ENCODE measurements around the gene SETD6. TPM values are rescaled to one million over a fixed set of nuclear protein-coding genes. Genes with fewer than 3 reads are reported as not detected.

The SETD6 gene
- total RNA-seq, 3 donors from 2014 or later: 12.8 to 17.5 (median 14.2) TPM

- DNase-seq (no peak), ATAC-seq (no peak)
- Histone ChIP-seq H3K4me1 (ENCODE audit: low read depth) (no peaks in the 10 kb centered on the region), H3K4me3 (no peak overlapping the region), H3K36me3 (ENCODE audit: low read depth) (no peaks in the 10 kb centered on the region), H3K9me3 (no peaks in the 10 kb centered on the region)
- intact Hi-C loops (cut with DNase I, micrococcal nuclease): no loop called here
- TF ChIP-seq CTCF (IDR thresholded peaks at IDR 0.05): no peak
Observed at GRCh38 chr16:58472266-58472665, 43.1 kb upstream of the SETD6 start.

- DNase-seq: no peak
- H3K9me3 ChIP-seq: no peaks in the 10 kb centered on the region
- no peak for ATAC-seq
- no peaks in the 10 kb centered on the region for H3K36me3 ChIP-seq (ENCODE audit: low read depth)
- H3K4me1 ChIP-seq (ENCODE audit: low read depth): no peaks in the 10 kb centered on the region
- H3K4me3 ChIP-seq: no peak overlapping the region
- intact Hi-C loops (cut with DNase I, micrococcal nuclease): no loop called here
- no peak for TF ChIP-seq CTCF (IDR thresholded peaks at IDR 0.05)
Observed at GRCh38 chr16:58472827-58473226, 42.5 kb upstream of the SETD6 start.

- intact Hi-C loops (cut with DNase I, micrococcal nuclease): no loop called here
- DNase-seq: no peak
- H3K36me3 ChIP-seq (ENCODE audit: low read depth): no peaks in the 10 kb centered on the region
- no peak overlapping the region for H3K4me3 ChIP-seq
- ATAC-seq: no peak
- H3K9me3 ChIP-seq: no peaks in the 10 kb centered on the region
- no peaks in the 10 kb centered on the region for H3K4me1 ChIP-seq (ENCODE audit: low read depth)
- no peak for TF ChIP-seq CTCF (IDR thresholded peaks at IDR 0.05)
Observed at GRCh38 chr16:58474296-58474695, 41.0 kb upstream of the SETD6 start.

- ATAC-seq: no peak
- Histone ChIP-seq H3K36me3 (ENCODE audit: low read depth) (no peaks in the 10 kb centered on the region), H3K4me1 (ENCODE audit: low read depth) (no peaks in the 10 kb centered on the region), H3K9me3 (no peaks in the 10 kb centered on the region), H3K4me3 (no peak overlapping the region)
- no peak for DNase-seq
- intact Hi-C loops (cut with DNase I, micrococcal nuclease): no loop called here
- TF ChIP-seq CTCF (IDR thresholded peaks at IDR 0.05): no peak
Observed at GRCh38 chr16:58475091-58475619, 40.2 kb upstream of the SETD6 start.

GRCh38 chr16:58476791-58477190, 38.5 kb upstream of the SETD6 start:
- intact Hi-C loops (cut with DNase I, micrococcal nuclease): no loop called here
- H3K36me3 ChIP-seq (ENCODE audit: low read depth): no peaks in the 10 kb centered on the region
- no peak for DNase-seq
- no peaks in the 10 kb centered on the region for H3K4me1 ChIP-seq (ENCODE audit: low read depth)
- ATAC-seq: no peak
- no peak overlapping the region for H3K4me3 ChIP-seq
- TF ChIP-seq CTCF (IDR thresholded peaks at IDR 0.05): no peak
- H3K9me3 ChIP-seq: no peaks in the 10 kb centered on the region

- DNase-seq: no peak
- no peak for TF ChIP-seq CTCF (IDR thresholded peaks at IDR 0.05)
- no peak for ATAC-seq
- Histone ChIP-seq H3K4me1 (ENCODE audit: low read depth) (no peaks in the 10 kb centered on the region), H3K36me3 (ENCODE audit: low read depth) (no peaks in the 10 kb centered on the region), H3K9me3 (no peaks in the 10 kb centered on the region), H3K4me3 (no peak overlapping the region)
- intact Hi-C loops (cut with DNase I, micrococcal nuclease): no loop called here
Observed at GRCh38 chr16:58478427-58478826, 36.9 kb upstream of the SETD6 start.

Data from mucosa of descending colon (tissue), 3 donors.